HG03103 (cell line): ENCODE results near the gene ADAMTS7.
"Not testable (repeated sequence)": the region's sequence is repeated elsewhere in the genome, so short reads cannot be mapped to it uniquely, and the experiment has no call there.

Source experiments
- ATAC-seq: cut with Tn5 transposase; IDR thresholded peaks from one replicate; pipeline ENCODE4 v1.9.1; 2021; ENCODE audit warnings: low read depth; ENCODE audit not compliant: unreplicated experiment

Gene ADAMTS7

GRCh38 chr15:78727561-78727960, 83.7 kb downstream of the ADAMTS7 start:
- no peak for ATAC-seq

- no peak for ATAC-seq
Observed at GRCh38 chr15:78726870-78727551, 84.3 kb downstream of the ADAMTS7 start.

- not testable (repeated sequence) for ATAC-seq
Observed at GRCh38 chr15:78719819-78720450, 91.3 kb downstream of the ADAMTS7 start.

- ATAC-seq, result no peak
Observed at GRCh38 chr15:78718837-78719236, 92.4 kb downstream of the ADAMTS7 start.

- no peak for ATAC-seq
Observed at GRCh38 chr15:78717956-78718656, 93.2 kb downstream of the ADAMTS7 start.

GRCh38 chr15:78716651-78717050, 94.6 kb downstream of the ADAMTS7 start:
- no peak for ATAC-seq

GRCh38 chr15:78715930-78716329, 95.3 kb downstream of the ADAMTS7 start:
- no peak for ATAC-seq

- no peak for ATAC-seq
Observed at GRCh38 chr15:78715434-78715833, 95.8 kb downstream of the ADAMTS7 start.

GRCh38 chr15:78714890-78715289, 96.4 kb downstream of the ADAMTS7 start:
- ATAC-seq, result no peak

GRCh38 chr15:78712797-78713515, 98.3 kb downstream of the ADAMTS7 start:
- no peak for ATAC-seq

GRCh38 chr15:78711638-78712037, 99.6 kb downstream of the ADAMTS7 start:
- no peak for ATAC-seq

GRCh38 chr15:78709263-78709882, 101.9 kb downstream of the ADAMTS7 start:
- peak; percentile 67 for ATAC-seq
